GM23248 (cell line): ENCODE results near the gene PGRMC1. TPM values are rescaled to one million over a fixed set of nuclear protein-coding genes. Genes with fewer than 3 reads are reported as not detected.
A peak's percentile ranks its signal among the peaks of the same experiment; 100 is the strongest.

ENCODE experiments used
- DNase-seq: peaks from one replicate; pipeline ENCODE4 v3.0.0-alpha.2; 2015
- H2AFZ ChIP-seq: fragments of 200-600 bp; sonication (generic); 2 replicates; pipeline ENCODE4 v1.6.1; 2016; ENCODE audit warnings: antibody characterized with exemption
- H3F3A ChIP-seq: fragments of 200-600 bp; sonication (generic); 2 replicates; pipeline ENCODE4 v1.6.1; 2016; ENCODE audit warnings: mild to moderate bottlenecking, antibody characterized with exemption, mixed run types; ENCODE audit not compliant: insufficient read depth
- H3K27ac ChIP-seq: fragments of 200-600 bp; sonication (generic); 2 replicates; pipeline ENCODE4 v1.5.1; 2016; ENCODE audit warnings: mild to moderate bottlenecking
- H3K27me3 ChIP-seq: fragments of 200-600 bp; sonication (generic); replicated peaks from 2 replicates; pipeline ENCODE4 v1.6.1; 2016; ENCODE audit warnings: mild to moderate bottlenecking; ENCODE audit not compliant: insufficient read depth
- H3K36me3 ChIP-seq: fragments of 200-600 bp; sonication (generic); 2 replicates; pipeline ENCODE4 v1.6.1; 2016; ENCODE audit warnings: low read depth, mild to moderate bottlenecking
- H3K4me1 ChIP-seq: fragments of 200-600 bp; sonication (generic); 2 replicates; pipeline ENCODE4 v1.6.1; 2016; ENCODE audit warnings: mild to moderate bottlenecking; ENCODE audit not compliant: insufficient read depth
- H3K4me2 ChIP-seq: fragments of 200-600 bp; sonication (generic); one replicate; pipeline ENCODE4 v1.6.1; 2016; ENCODE audit warnings: mild to moderate bottlenecking; ENCODE audit not compliant: unreplicated experiment
- H3K4me3 ChIP-seq: fragments of 200-600 bp; sonication (generic); 2 replicates; pipeline ENCODE4 v1.5.1; 2016; ENCODE audit warnings: mild to moderate bottlenecking
- H3K79me2 ChIP-seq: fragments of 200-600 bp; sonication (generic); 2 replicates; pipeline ENCODE4 v1.6.1; 2016; ENCODE audit warnings: mild to moderate bottlenecking; ENCODE audit not compliant: insufficient read depth
- H3K9ac ChIP-seq: fragments of 200-600 bp; sonication (generic); 2 replicates; pipeline ENCODE4 v1.6.1; 2016; ENCODE audit warnings: mild to moderate bottlenecking
- H3K9me2 ChIP-seq: fragments of 200-600 bp; sonication (generic); 2 replicates; pipeline ENCODE4 v1.6.1; 2016; ENCODE audit warnings: mixed run types, mild to moderate bottlenecking, moderate library complexity; ENCODE audit not compliant: insufficient read depth
- H3K9me3 ChIP-seq: fragments of 200-600 bp; sonication (generic); one replicate; pipeline ENCODE4 v1.6.1; 2017; ENCODE audit warnings: low read depth
- H4K20me1 ChIP-seq: fragments of 200-600 bp; sonication (generic); 2 replicates; pipeline ENCODE4 v1.6.0; 2016; ENCODE audit not compliant: insufficient read depth
- EZH2 ChIP-seq: fragments of 200-600 bp; sonication (generic); IDR thresholded peaks from 2 replicates; pipeline ENCODE4 v1.6.1; 2018; ENCODE audit warnings: antibody characterized with exemption, mild to moderate bottlenecking; ENCODE audit not compliant: insufficient read depth, poor library complexity, severe bottlenecking
- EZH2phosphoT487 ChIP-seq: fragments of 200-600 bp; sonication (generic); IDR thresholded peaks from 2 replicates; pipeline ENCODE4 v1.6.1; 2018; ENCODE audit warnings: antibody characterized with exemption, moderate library complexity, mild to moderate bottlenecking, low read depth; ENCODE audit not compliant: insufficient read depth
- WGBS, 2 experiments: methylation state at CpG; one replicate each; pipeline ENCODE4 v1.1.6; 2015 to 2017; ENCODE audit warnings: low lambda C conversion rate in 2 of 2, low coverage in 1 of 2; ENCODE audit errors: missing lambda C conversion rate in 2 of 2; 5-methylcytosine and 5-hydroxymethylcytosine counted together
- in situ Hi-C: fragments of 300-500 bp; cut with MboI; formaldehyde crosslinking; loops from 2 replicates; pipeline ENCODE4 v1.15.0; 2020
- polyA plus RNA-seq: library from polyadenylated mRNA; unstranded; fragments of >200 nt; fragmentation: Nextera tagmentation; extraction: Ambion mirVana; gene quantifications from 2 replicates; pipeline ENCODE4 v1.2.1, GENCODE V29; 2016
- total RNA-seq: library from RNA; depleted of rRNA; stranded (reverse); fragments of >200 nt; shearing (Covaris generic); gene quantifications from 2 replicates; pipeline ENCODE4 v1.2.3, GENCODE V29; 2014

The PGRMC1 gene
- total and polyA plus RNA-seq, 2 experiments from 2014 or later: 176 to 245 TPM

DNA sequence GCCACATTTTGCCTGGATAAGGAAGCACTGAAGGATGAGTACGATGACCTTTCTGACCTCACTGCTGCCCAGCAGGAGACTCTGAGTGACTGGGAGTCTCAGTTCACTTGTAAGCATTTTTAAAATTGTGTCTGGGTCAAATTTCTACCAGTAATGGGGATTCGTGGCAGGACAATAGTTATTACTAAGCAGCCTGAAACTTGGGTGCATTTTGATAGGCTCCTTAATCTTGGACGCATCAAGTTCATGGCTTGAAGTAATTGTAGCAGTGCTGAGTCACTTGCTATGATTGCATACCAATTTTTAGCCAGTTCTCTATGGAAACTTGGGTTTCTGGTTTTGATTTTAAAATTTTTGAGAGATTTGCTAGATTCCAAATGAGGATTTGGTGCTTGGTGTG lies 4.3 kb downstream of the PGRMC1 start:
- H3K9me2 ChIP-seq: no peaks in the 10 kb centered on the region
- peak overlapping the region; percentile 99 for H3K9ac ChIP-seq
- no peaks in the 10 kb centered on the region for H3K9me3 ChIP-seq
- peak overlapping the region; percentile 90 for H3K4me3 ChIP-seq
- TF ChIP-seq EZH2: no peak
- TF ChIP-seq EZH2phosphoT487: no peak
- H4K20me1 ChIP-seq: no peaks in the 10 kb centered on the region
- peaks cover 26% of the 10 kb centered on the region for H3F3A ChIP-seq
- 0% methylated on average over 2 to 3 of the region's 3 CpGs for WGBS, 2 experiments
- H3K27me3 ChIP-seq: no peaks in the 10 kb centered on the region
- peaks cover 74% of the 10 kb centered on the region for H3K79me2 ChIP-seq
- DNase-seq: peak; percentile 88
- H2AFZ ChIP-seq: no peak overlapping the region
- in situ Hi-C loops: no loop called here
- peak overlapping the region; percentile 87 for H3K4me2 ChIP-seq
- H3K36me3 ChIP-seq: peaks cover 26% of the 10 kb centered on the region
- peak overlapping the region; percentile 97 for H3K27ac ChIP-seq
- H3K4me1 ChIP-seq: peaks cover 39% of the 10 kb centered on the region

- 100% methylated on average over 3 of the region's 3 CpGs for WGBS, 2 experiments
- Histone ChIP-seq H2AFZ (no peak overlapping the region), H3K4me2 (no peak overlapping the region), H3K9me3 (no peaks in the 10 kb centered on the region), H3K4me3 (no peak overlapping the region), H4K20me1 (no peaks in the 10 kb centered on the region), H3K27me3 (no peaks in the 10 kb centered on the region), H3K4me1 (peaks cover 5% of the 10 kb centered on the region), H3K79me2 (peaks cover 15% of the 10 kb centered on the region), H3F3A (0 out of 2 replicates have a peak, but pooled peaks cover 10% of the 10 kb centered on the region), H3K9me2 (no peaks in the 10 kb centered on the region), H3K9ac (no peak overlapping the region), H3K36me3 (peaks cover 20% of the 10 kb centered on the region), H3K27ac (no peak overlapping the region)
- in situ Hi-C loops: no loop called here
- DNase-seq: no peak
- TF ChIP-seq EZH2phosphoT487 (no peak), EZH2 (no peak)
Observed at GRCh38 chrX:119247702-119248101, 11.6 kb downstream of the PGRMC1 start.

DNA sequence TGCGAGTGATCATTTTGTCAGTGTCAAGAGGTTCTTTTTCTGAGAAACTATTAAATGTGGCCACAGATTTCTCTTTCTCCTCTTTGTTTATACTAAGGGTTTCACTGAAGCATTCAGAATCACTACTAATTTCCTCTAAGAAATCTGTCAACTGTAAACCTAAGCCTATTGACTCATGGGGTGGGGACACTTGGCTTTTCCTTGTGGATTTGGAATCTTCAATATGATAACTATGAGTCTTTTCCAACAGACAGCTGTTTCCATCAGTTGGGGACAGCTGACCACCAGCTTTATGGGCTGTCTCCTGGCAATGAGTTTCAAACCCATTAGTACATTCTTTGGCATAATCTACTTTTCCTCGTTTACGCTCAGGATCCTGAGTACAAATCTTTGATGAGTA lies 13.8 kb downstream of the PGRMC1 start:
- H4K20me1 ChIP-seq: no peaks in the 10 kb centered on the region
- H3K27ac ChIP-seq: no peak overlapping the region
- H3K9me2 ChIP-seq: no peaks in the 10 kb centered on the region
- H3K36me3 ChIP-seq: no peaks in the 10 kb centered on the region
- no peaks in the 10 kb centered on the region for H3K27me3 ChIP-seq
- H3K4me1 ChIP-seq: peaks cover 10% of the 10 kb centered on the region
- 0 out of 2 replicates have a peak, but pooled peaks cover 11% of the 10 kb centered on the region for H3F3A ChIP-seq
- H3K79me2 ChIP-seq: no peaks in the 10 kb centered on the region
- in situ Hi-C loops: no loop called here
- no peak overlapping the region for H2AFZ ChIP-seq
- no peak overlapping the region for H3K9ac ChIP-seq
- DNase-seq: peak; percentile 16
- WGBS, 2 experiments: 31 to 45% methylated on average over 3 of the region's 3 CpGs
- TF ChIP-seq EZH2 (no peak), EZH2phosphoT487 (no peak)
- no peak overlapping the region for H3K4me2 ChIP-seq
- H3K4me3 ChIP-seq: no peak overlapping the region
- no peaks in the 10 kb centered on the region for H3K9me3 ChIP-seq

DNA sequence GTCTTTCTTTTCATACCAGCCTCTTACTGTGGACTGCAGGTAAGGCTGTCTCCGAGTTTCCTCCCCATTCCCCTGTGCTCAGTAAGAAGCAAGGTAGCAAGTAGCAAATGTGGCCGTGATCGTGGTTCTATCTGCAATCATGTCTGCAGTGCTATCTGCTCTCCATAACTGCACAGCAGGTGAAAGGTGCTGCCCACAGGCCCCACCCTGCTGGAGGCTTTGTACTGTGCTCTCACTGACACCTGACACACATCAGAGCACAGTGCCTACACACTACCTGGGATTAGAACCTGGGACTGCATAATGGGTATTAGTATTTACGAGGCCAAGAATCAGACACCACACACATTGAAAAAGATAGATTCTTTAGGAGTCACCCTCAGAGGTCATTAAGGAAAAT lies 15.3 kb downstream of the PGRMC1 start:
- WGBS, 2 experiments: 95 to 96% methylated on average over 4 of the region's 4 CpGs
- in situ Hi-C loops: no loop called here
- no peak for DNase-seq

GRCh38 chrX:119252716-119253115 lies 16.6 kb downstream of the PGRMC1 start:
- H3K79me2 ChIP-seq: no peaks in the 10 kb centered on the region
- no peak overlapping the region for H3K4me2 ChIP-seq
- H2AFZ ChIP-seq: peak overlapping the region; percentile 38; the same call in 1 of the 2 replicates
- peaks cover 10% of the 10 kb centered on the region for H3K4me1 ChIP-seq
- no peak overlapping the region for H3K9ac ChIP-seq
- no peaks in the 10 kb centered on the region for H3K27me3 ChIP-seq
- H3K27ac ChIP-seq: no peak overlapping the region
- no peak for TF ChIP-seq EZH2
- TF ChIP-seq EZH2phosphoT487: no peak
- no peaks in the 10 kb centered on the region for H3K9me3 ChIP-seq
- H3K36me3 ChIP-seq: no peaks in the 10 kb centered on the region
- WGBS, 2 experiments: 0 to 7% methylated on average over 2 of the region's 2 CpGs
- no peaks in the 10 kb centered on the region for H4K20me1 ChIP-seq
- H3F3A ChIP-seq: 0 out of 2 replicates have a peak, but pooled peaks cover 4% of the 10 kb centered on the region
- no peaks in the 10 kb centered on the region for H3K9me2 ChIP-seq
- peak; percentile 27 for DNase-seq
- in situ Hi-C loops: no loop called here
- no peak overlapping the region for H3K4me3 ChIP-seq

More for the DNA sequence above, 15.3 kb downstream of the PGRMC1 start:
- Histone ChIP-seq H3K79me2 (no peaks in the 10 kb centered on the region), H3K4me2 (no peak overlapping the region), H4K20me1 (no peaks in the 10 kb centered on the region), H3K36me3 (no peaks in the 10 kb centered on the region), H3K9me3 (no peaks in the 10 kb centered on the region), H3K4me3 (no peak overlapping the region), H3K9me2 (no peaks in the 10 kb centered on the region), H3K4me1 (peaks cover 10% of the 10 kb centered on the region), H3K27me3 (no peaks in the 10 kb centered on the region), H3K9ac (no peak overlapping the region), H2AFZ (no peak overlapping the region), H3K27ac (no peak overlapping the region), H3F3A (0 out of 2 replicates have a peak, but pooled peaks cover 11% of the 10 kb centered on the region)
- TF ChIP-seq EZH2phosphoT487 (no peak), EZH2 (no peak)
